GM18526 (cell line): ENCODE results near the gene FRMD7.

ENCODE experiments used
- POLR2A ChIP-seq: IDR thresholded peaks from 3 replicates; pipeline ENCODE4 v1.6.1; 2011; ENCODE audit not compliant: insufficient read length; ENCODE audit errors: extremely low read depth

FRMD7 gene

GRCh38 chrX:132058975-132059374 lies 68.8 kb downstream of the FRMD7 start:
- TF ChIP-seq POLR2A = no peak

- TF ChIP-seq POLR2A = no peak
These were observed 69.8 kb downstream of the FRMD7 start for GRCh38 chrX:132058050-132058449.

GRCh38 chrX:132046533-132046932 lies 81.3 kb downstream of the FRMD7 start:
- TF ChIP-seq POLR2A = no peak

- TF ChIP-seq POLR2A = no peak
These were observed 82.4 kb downstream of the FRMD7 start for GRCh38 chrX:132045456-132045855.

GRCh38 chrX:132044953-132045352 lies 82.9 kb downstream of the FRMD7 start:
- TF ChIP-seq POLR2A = no peak

GRCh38 chrX:132043977-132044376 lies 83.8 kb downstream of the FRMD7 start:
- no peak for TF ChIP-seq POLR2A

GRCh38 chrX:132041015-132041414 lies 86.8 kb downstream of the FRMD7 start:
- no peak for TF ChIP-seq POLR2A

GRCh38 chrX:132040066-132040465 lies 87.8 kb downstream of the FRMD7 start:
- no peak for TF ChIP-seq POLR2A

- TF ChIP-seq POLR2A = no peak
These were observed 90.3 kb downstream of the FRMD7 start for GRCh38 chrX:132037479-132037993.

- TF ChIP-seq POLR2A = no peak
These were observed 93.2 kb downstream of the FRMD7 start for GRCh38 chrX:132034648-132035047.

GRCh38 chrX:132033166-132033565 lies 94.7 kb downstream of the FRMD7 start:
- TF ChIP-seq POLR2A = no peak

GRCh38 chrX:132031867-132032266 lies 96.0 kb downstream of the FRMD7 start:
- TF ChIP-seq POLR2A = no peak

- TF ChIP-seq POLR2A = no peak
These were observed 97.6 kb downstream of the FRMD7 start for GRCh38 chrX:132030264-132030663.
